NCI-H510A treated with DMSO at 0.1 percent for 48 hours (cell line): ENCODE measurements around the gene SERTAD4.
"Not testable (repeated sequence)": the region's sequence is repeated elsewhere in the genome, so short reads cannot be mapped to it uniquely, and the experiment has no call there.

Experiments used
- DNase-seq: peaks from one replicate; lab custom pipeline; 2025; lab: John Stamatoyannopoulos, UW

SERTAD4 gene

GRCh38 chr1:210232511-210233215, at the start of gene SERTAD4:
SERTAD4 (plus strand) TSS chr1:210232796; CDS start chr1:210237961, 5,165 bp downstream.
- peak; percentile 40 for DNase-seq

DNA sequence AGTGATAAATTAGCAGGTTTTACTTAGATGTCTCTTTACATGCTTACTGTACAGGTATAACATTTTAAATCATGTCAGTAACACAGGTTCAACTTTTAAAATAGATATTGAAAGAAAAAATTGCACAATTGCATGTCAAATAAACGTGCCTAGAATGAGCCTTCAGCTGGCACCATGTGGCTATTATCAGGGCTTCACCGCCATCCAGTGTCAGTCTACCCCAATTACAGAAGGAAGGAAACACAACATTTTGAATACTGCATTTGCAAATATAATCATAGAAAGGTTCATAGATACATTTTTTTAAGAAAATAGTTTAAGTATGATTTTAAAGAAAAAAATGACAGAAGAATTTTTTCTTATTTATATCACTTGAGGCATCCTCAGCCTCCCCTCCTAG, 47.5 kb upstream of the SERTAD4 start:
- no peak for DNase-seq

- DNase-seq, result not testable (repeated sequence)
Observed at GRCh38 chr1:210187849-210188606, 44.6 kb upstream of the SERTAD4 start.

- DNase-seq, result no peak
Observed at GRCh38 chr1:210189426-210189825, 43.2 kb upstream of the SERTAD4 start.

- no peak for DNase-seq
Observed at GRCh38 chr1:210195635-210196160, 36.9 kb upstream of the SERTAD4 start.

DNA sequence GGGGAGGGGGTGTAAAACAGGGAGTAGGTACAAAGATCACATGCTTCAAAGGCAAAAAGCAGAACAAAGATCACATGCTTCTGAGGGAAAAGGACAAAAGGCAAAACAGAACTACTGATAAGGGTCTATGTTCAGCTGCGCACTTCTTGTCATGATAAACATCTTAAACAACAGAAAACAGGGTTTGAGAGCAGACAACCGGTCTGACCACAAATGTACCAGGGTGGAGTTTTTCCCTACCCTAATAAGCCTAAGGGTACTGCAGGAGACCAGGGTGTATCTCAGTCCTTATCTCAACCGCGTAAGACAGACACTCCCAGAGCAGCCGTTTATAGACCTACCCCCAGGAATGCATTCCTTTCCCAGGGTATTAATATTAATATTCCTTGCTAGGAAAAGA, 36.3 kb upstream of the SERTAD4 start:
- DNase-seq, result not testable (repeated sequence)

DNA sequence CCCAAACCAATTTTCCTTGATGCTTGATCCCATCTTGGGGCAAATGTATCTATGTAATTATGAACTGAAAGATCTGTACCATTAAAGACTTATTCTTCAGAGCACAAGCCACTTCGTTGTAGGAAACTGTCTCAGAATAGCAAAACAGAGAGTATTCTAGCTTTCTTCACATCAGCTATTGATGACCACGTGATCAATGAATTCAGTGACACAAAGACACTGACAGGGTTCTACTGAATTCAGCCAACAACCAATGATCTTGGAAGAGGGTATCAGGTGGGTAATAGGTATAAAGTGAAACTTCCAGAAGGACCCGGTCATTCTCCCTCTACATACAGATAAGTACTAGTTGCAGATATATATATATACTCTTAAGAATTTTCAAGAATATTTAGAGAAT, 33.8 kb upstream of the SERTAD4 start:
- DNase-seq, result no peak

GRCh38 chr1:210200124-210200736, 32.4 kb upstream of the SERTAD4 start:
- no peak for DNase-seq

DNA sequence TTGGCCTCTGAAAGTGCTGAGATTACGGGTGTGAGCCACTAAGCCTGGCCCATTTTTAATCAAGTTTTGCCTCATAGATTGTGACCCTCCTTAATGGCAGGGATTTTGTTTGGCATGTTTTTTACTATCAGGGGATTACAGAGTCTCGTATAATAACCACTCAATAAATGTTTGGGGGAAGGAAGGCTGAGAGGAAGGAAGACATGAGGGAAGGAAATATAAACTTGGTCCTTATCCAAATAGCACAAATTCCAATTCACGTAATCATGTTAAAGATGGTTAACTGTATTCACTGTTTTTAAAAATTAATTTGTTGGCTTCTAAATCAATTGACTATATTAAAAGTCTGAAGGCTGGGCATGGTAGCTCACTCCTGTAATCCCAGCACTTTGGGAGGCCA, 30.9 kb upstream of the SERTAD4 start:
- DNase-seq, result no peak

DNA sequence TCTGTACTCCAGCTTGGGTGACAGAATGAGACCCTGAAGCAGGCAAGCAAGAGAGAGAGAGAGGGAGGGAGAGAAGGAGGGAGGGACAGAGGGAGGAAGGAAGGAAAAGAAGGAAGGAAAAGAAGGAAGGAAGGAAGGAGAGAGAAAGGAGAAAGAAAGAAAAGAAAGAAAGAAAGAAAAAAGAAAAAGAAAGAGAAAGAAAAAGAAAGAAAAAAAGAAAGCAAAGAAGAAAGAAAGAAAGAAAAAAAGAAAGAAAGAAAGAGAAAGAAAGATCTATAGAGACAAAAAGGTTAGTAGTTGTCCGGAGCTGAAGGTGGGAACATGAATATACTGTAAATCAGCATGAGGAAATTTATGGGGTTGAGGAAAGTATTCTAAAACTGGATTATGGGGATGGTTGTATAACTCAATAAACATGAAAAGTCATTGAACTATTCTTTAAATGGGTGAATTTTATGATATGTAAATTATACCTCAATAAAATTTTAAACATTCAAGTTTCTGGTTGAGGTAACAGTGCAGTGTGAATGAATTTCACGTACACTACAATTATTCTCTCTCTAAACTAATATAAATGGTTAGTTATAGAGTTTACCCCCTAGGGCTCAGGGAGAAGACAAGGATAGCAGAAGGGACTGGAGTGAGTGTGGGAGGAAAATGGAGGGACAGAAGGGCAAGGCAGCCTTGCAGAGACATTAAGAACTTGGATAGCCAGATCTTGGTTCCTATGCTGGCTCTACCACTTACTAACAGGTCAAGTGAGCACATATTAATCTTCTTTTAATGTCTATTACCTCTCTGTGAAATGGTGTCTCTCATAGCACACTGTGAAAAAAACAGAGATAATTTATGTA, 24.8 kb upstream of the SERTAD4 start:
- DNase-seq, result no peak

DNA sequence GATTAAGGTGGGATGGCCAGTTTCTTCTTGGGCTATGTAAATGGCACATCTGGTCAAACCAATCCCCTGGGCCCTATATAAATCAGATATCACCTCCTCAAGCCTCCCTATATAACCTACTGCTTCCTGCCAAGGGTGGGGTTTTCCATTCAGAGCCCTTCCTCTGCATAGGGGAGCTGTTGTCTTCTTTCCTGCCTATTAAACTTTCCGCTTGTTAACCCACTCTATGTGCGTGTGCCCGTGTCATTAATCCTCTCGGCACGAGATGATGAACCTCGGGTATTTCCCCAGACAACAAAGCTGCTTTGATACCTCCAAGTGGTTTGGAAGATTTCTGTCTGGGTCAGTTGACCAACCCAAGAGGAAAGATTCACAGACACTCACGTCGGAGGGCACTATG, 19.3 kb upstream of the SERTAD4 start:
- DNase-seq, result no peak

DNA sequence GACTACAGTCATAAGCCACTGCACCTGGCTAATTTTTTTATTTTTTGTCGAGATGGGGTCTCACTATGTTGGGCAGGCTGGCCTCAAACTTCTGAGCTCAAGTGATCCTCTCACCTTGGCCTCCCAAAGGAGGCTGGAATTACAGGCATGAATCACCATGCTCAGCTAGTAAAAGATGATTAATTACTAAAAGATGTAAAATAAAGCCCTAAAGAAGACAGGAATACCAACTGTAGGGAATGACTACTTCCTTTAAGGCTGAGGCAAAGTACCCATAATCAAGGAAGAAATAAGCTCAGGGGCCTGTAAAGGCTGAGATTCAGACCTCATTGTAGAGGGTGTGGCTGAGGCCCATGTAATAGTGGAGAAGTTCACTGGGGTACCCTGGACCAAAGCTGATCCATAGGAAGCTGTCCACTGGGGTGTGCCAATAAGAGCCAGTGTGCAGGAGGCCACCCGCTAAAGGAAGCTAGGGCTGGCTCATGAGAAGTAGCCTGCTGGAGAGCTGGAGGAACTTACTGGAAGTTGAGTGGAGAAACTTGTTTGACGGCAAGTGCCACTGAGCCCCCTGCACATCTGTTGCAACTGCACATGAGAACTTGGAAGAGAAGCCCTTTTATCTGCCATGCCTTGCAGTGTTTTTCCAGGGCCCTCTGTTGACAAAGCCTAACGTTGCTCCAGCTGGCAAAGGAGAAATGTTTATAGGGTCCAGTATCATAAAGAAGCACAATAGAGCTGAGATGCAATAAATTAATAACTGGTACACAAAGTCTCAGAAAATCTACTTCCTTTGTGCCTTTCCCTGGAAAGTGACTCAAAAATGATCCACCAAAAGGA, 17.8 kb upstream of the SERTAD4 start:
- DNase-seq, result peak; percentile 7

- no peak for DNase-seq
Observed at GRCh38 chr1:210217482-210217881, 15.1 kb upstream of the SERTAD4 start.

- no peak for DNase-seq
Observed at GRCh38 chr1:210218047-210218446, 14.5 kb upstream of the SERTAD4 start.

GRCh38 chr1:210222340-210223006, 10.1 kb upstream of the SERTAD4 start:
- DNase-seq, result peak; percentile 22

GRCh38 chr1:210223226-210223904, 9.2 kb upstream of the SERTAD4 start:
- DNase-seq, result no peak

DNA sequence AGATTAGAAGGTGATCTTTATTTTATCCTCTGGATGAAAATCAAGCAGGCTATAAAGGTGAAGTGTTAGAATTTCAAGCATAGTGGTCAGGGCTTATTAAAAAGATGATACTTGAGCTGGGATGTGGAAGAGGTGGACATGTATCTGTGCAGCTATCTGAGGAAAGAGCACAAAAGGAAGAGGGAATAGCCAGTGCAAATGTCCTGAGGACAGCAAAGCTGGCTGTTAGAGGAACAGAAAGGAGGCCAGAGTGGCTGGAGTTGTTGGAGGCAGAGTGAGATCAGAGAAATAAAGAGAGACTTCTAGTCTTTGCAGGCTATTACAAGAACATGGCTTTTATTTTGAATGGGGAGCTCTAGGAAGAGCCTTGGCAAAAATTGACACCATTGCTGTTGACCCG, 4.4 kb upstream of the SERTAD4 start:
- DNase-seq, result no peak

- DNase-seq, result no peak
Observed at GRCh38 chr1:210230149-210230695, 2.4 kb upstream of the SERTAD4 start.

DNA sequence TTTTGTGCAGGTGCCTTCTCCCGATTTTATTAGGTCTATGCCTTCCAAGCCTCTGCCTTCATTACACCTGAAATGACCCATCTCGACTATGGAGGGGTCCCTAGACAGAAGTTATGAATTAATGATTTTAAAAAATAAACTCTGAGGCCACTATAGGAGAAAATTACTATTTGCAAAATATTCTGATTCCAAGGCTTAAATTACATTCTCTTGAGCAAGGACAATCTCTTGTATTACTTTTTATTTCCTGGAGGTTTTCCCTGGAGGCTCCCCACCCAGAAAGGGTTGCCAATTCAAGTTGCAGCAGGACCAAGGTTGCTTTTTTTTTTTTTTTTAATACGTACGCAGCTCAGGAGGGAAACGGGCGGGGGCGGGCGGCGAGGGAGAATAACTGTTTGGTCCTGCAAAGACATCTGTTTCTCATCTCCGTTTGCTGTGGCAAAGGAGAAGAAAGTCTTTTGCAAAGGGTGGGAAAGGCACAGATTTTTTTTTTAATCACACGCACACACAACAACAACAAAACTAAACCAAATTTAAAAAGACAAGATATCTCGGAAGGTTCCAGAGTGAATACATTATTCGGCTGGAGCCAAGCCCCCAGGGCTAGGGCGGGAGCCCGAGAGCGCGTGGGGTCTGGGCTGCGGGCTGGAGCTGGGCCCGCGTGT, 618 bp upstream of the SERTAD4 start:
- DNase-seq, result no peak
